GM12892 (cell line): ENCODE measurements around the gene TBC1D22A.

Source experiments
- POLR2A ChIP-seq: IDR thresholded peaks from 2 replicates; pipeline ENCODE4 v1.6.1; 2011; ENCODE audit warnings: low read depth, low read length, control low read depth
- POLR2AphosphoS5 ChIP-seq: IDR thresholded peaks from 2 replicates; pipeline ENCODE4 v1.6.1; 2011; ENCODE audit warnings: low read depth, low read length, control low read depth
- TAF1 ChIP-seq: IDR thresholded peaks from 2 replicates; pipeline ENCODE4 v1.6.1; 2011; ENCODE audit warnings: low read depth, mild to moderate bottlenecking, control low read depth, low read length, borderline replicate concordance

GRCh38 chr22:46842606-46843005 is 80.2 kb downstream of the TBC1D22A start:
- no peak for TF ChIP-seq POLR2A
- TF ChIP-seq POLR2AphosphoS5 = no peak
- no peak for TF ChIP-seq TAF1
